ENCODE data around the gene THSD4.

The THSD4 gene

DNA sequence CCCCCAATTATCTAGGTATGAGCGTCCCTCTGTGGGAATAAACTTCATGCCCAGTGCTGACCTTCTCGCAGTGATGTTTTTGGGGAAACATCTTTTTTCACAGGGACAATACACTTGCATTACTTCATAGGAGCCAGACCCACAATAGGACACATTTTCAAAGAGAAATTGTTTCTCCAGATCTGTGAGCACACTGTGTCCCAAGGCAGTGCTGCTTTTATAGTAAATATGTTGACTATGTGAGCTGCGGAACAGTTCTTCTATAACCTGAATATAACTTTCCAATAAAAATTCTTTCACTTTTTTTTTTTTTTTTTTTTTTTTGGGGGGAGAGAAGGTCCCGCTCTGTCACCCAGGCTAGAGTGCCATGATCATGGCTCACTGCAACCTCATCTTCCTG, 17.4 kb upstream of the THSD4 start:
- H3K36me3 ChIP-seq: no peaks in the 10 kb centered on the region
- H3K9me3 ChIP-seq (ENCODE audit: severe bottlenecking): no peaks in the 10 kb centered on the region
- no peak for TF ChIP-seq CTCF (IDR thresholded peaks at IDR 0.05; ENCODE audit: low read depth, low read length)
- H3K27ac ChIP-seq: no peak overlapping the region
- H3K27me3 ChIP-seq (ENCODE audit: insufficient read depth, low read depth, severe bottlenecking): no peaks in the 10 kb centered on the region
- no peak for DNase-seq
- H3K4me3 ChIP-seq (ENCODE audit: low read depth, low read length): no peak overlapping the region

DNA sequence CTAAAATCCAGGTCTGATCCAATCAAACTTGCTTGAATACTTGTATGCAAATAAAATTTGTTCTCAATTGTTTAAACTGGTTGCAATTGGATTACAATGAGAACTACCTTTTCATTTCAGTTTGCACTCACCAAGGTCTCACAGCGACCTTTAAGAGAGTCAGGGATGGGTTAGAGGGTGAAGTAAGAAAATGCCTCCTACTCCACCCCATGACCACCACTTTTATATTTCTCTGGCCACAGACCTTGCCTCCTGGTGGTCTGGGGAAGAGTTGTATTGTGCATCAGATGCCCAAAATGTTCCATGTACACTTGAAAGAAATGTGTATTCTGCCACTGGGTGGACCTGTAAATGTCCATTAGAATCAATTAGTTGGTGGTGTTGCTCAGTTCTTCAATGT, 16.4 kb upstream of the THSD4 start:
- DNase-seq: no peak
- no peak overlapping the region for H3K4me3 ChIP-seq (ENCODE audit: low read depth, low read length)
- TF ChIP-seq CTCF (IDR thresholded peaks at IDR 0.05; ENCODE audit: low read depth, low read length): no peak
- no peaks in the 10 kb centered on the region for H3K27me3 ChIP-seq (ENCODE audit: insufficient read depth, low read depth, severe bottlenecking)
- H3K27ac ChIP-seq: no peak overlapping the region
- no peaks in the 10 kb centered on the region for H3K9me3 ChIP-seq (ENCODE audit: severe bottlenecking)
- no peaks in the 10 kb centered on the region for H3K36me3 ChIP-seq

GRCh38 chr15:71103102-71103676, 12.1 kb upstream of the THSD4 start:
- peak; percentile 72 for TF ChIP-seq CTCF (IDR thresholded peaks at IDR 0.05; ENCODE audit: low read depth, low read length)
- peak; percentile 54 for DNase-seq
- Histone ChIP-seq H3K4me3 (ENCODE audit: low read depth, low read length) (no peak overlapping the region), H3K27ac (no peak overlapping the region), H3K36me3 (no peaks in the 10 kb centered on the region), H3K27me3 (ENCODE audit: insufficient read depth, low read depth, severe bottlenecking) (no peaks in the 10 kb centered on the region), H3K9me3 (ENCODE audit: severe bottlenecking) (no peaks in the 10 kb centered on the region)

DNA sequence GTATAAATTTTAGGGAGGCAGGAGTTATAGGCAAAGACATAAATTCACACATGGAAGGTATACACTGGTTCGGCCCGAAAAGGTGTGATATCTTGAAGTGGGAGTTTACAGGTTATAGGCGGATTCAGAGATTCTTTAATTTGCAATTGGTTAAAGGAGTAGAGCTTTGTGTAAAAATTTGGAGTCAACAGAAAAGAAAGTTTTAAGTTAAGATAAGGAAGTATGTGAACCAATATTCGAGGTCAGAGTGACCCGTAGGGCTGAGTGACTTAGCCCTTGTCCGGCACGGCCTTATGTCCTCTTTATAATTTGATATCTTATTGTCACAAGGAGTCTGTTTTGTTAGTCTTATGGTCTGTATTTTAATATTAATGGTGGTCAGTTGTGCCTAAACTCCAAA, 10.6 kb upstream of the THSD4 start:
- no peak for TF ChIP-seq CTCF (IDR thresholded peaks at IDR 0.05; ENCODE audit: low read depth, low read length)
- no peak overlapping the region for H3K4me3 ChIP-seq (ENCODE audit: low read depth, low read length)
- H3K9me3 ChIP-seq (ENCODE audit: severe bottlenecking): no peaks in the 10 kb centered on the region
- H3K27me3 ChIP-seq (ENCODE audit: insufficient read depth, low read depth, severe bottlenecking): no peaks in the 10 kb centered on the region
- DNase-seq: no peak
- no peak overlapping the region for H3K27ac ChIP-seq
- H3K36me3 ChIP-seq: no peaks in the 10 kb centered on the region

- DNase-seq: no peak
- Histone ChIP-seq H3K4me3 (ENCODE audit: low read depth, low read length) (no peak overlapping the region), H3K27me3 (ENCODE audit: insufficient read depth, low read depth, severe bottlenecking) (no peaks in the 10 kb centered on the region), H3K36me3 (no peaks in the 10 kb centered on the region), H3K27ac (no peak overlapping the region), H3K9me3 (ENCODE audit: severe bottlenecking) (no peaks in the 10 kb centered on the region)
- TF ChIP-seq CTCF (IDR thresholded peaks at IDR 0.05; ENCODE audit: low read depth, low read length): no peak
Observed at GRCh38 chr15:71105444-71105843, 9.8 kb upstream of the THSD4 start.

- no peak for DNase-seq
- Histone ChIP-seq H3K4me3 (ENCODE audit: low read depth, low read length) (no peak overlapping the region), H3K9me3 (ENCODE audit: severe bottlenecking) (no peaks in the 10 kb centered on the region), H3K27me3 (ENCODE audit: insufficient read depth, low read depth, severe bottlenecking) (no peaks in the 10 kb centered on the region), H3K36me3 (no peaks in the 10 kb centered on the region), H3K27ac (no peak overlapping the region)
- TF ChIP-seq CTCF (IDR thresholded peaks at IDR 0.05; ENCODE audit: low read depth, low read length): no peak
Observed at GRCh38 chr15:71106802-71107500, 8.3 kb upstream of the THSD4 start.
